GM21381 (cell line): ENCODE data around the gene POT1.
A peak's percentile ranks its signal among the peaks of the same experiment; 100 is the strongest.
"Not testable (repeated sequence)": the region's sequence is repeated elsewhere in the genome, so short reads cannot be mapped to it uniquely, and the experiment has no call there.

Source experiments
- ATAC-seq: cut with Tn5 transposase; IDR thresholded peaks from one replicate; pipeline ENCODE4 v1.9.1; 2021; ENCODE audit warnings: mild to moderate bottlenecking, moderate library complexity; ENCODE audit not compliant: unreplicated experiment

Gene POT1

GRCh38 chr7:124929467-124930172 lies at the start of gene POT1:
Gene POT1, minus strand, starts transcription at chr7:124929825. Its CDS starts 32,652 bp downstream, at chr7:124897173.
- peak; percentile 100 for ATAC-seq

GRCh38 chr7:124975131-124975530 lies 45.5 kb upstream of the POT1 start:
- ATAC-seq, result not testable (repeated sequence)

- ATAC-seq, result no peak
Observed at GRCh38 chr7:124965553-124965952, 35.9 kb upstream of the POT1 start.

GRCh38 chr7:124959676-124960075 lies 30.1 kb upstream of the POT1 start:
- ATAC-seq, result no peak

- not testable (repeated sequence) for ATAC-seq
Observed at GRCh38 chr7:124957952-124958351, 28.3 kb upstream of the POT1 start.

- ATAC-seq, result no peak
Observed at GRCh38 chr7:124956160-124956559, 26.5 kb upstream of the POT1 start.

GRCh38 chr7:124954790-124955189 lies 25.2 kb upstream of the POT1 start:
- no peak for ATAC-seq

GRCh38 chr7:124945680-124946079 lies 16.1 kb upstream of the POT1 start:
- ATAC-seq, result no peak

GRCh38 chr7:124943472-124943871 lies 13.8 kb upstream of the POT1 start:
- ATAC-seq, result no peak

- no peak for ATAC-seq
Observed at GRCh38 chr7:124942399-124942798, 12.8 kb upstream of the POT1 start.

- no peak for ATAC-seq
Observed at GRCh38 chr7:124940306-124940705, 10.7 kb upstream of the POT1 start.

- ATAC-seq, result no peak
Observed at GRCh38 chr7:124938128-124938527, 8.5 kb upstream of the POT1 start.

GRCh38 chr7:124937076-124937475 lies 7.5 kb upstream of the POT1 start:
- ATAC-seq, result no peak

- ATAC-seq, result no peak
Observed at GRCh38 chr7:124934841-124935240, 5.2 kb upstream of the POT1 start.

- ATAC-seq, result no peak
Observed at GRCh38 chr7:124930655-124931597, 1.3 kb upstream of the POT1 start.

GRCh38 chr7:124930173-124930623 lies 573 bp upstream of the POT1 start:
- no peak for ATAC-seq

- ATAC-seq, result no peak
Observed at GRCh38 chr7:124924906-124925305, 4.7 kb downstream of the POT1 start.

- no peak for ATAC-seq
Observed at GRCh38 chr7:124922200-124922599, 7.4 kb downstream of the POT1 start.

GRCh38 chr7:124919841-124920240 lies 9.8 kb downstream of the POT1 start:
- ATAC-seq, result no peak

- peak; percentile 57 for ATAC-seq
Observed at GRCh38 chr7:124918662-124919061, 11.0 kb downstream of the POT1 start.

GRCh38 chr7:124915242-124915641 lies 14.4 kb downstream of the POT1 start:
- ATAC-seq, result peak; percentile 47

GRCh38 chr7:124914298-124914697 lies 15.3 kb downstream of the POT1 start:
- peak; percentile 57 for ATAC-seq
